GM12891 (cell line): ENCODE measurements around the gene KLHL28.

Source experiments
- POLR2A ChIP-seq: IDR thresholded peaks from 2 replicates; pipeline ENCODE4 v1.6.1; 2011; ENCODE audit warnings: low read depth, low read length, control low read depth
- POLR2AphosphoS5 ChIP-seq: IDR thresholded peaks from 2 replicates; pipeline ENCODE4 v1.6.1; 2011; ENCODE audit warnings: low read depth, low read length, control low read depth
- TAF1 ChIP-seq: IDR thresholded peaks from 2 replicates; pipeline ENCODE4 v1.6.1; 2011; ENCODE audit warnings: low read depth, low read length, control low read depth

- TF ChIP-seq POLR2A (no peak), TAF1 (no peak), POLR2AphosphoS5 (no peak)
Measured at GRCh38 chr14:44960146-44960545, 1.6 kb downstream of the KLHL28 start.
